HG02884 (cell line): ENCODE measurements around the gene RAP1GDS1.
"Not testable (repeated sequence)": the region's sequence is repeated elsewhere in the genome, so short reads cannot be mapped to it uniquely, and the experiment has no call there.

ENCODE experiments used
- ATAC-seq: cut with Tn5 transposase; IDR thresholded peaks from one replicate; pipeline ENCODE4 v1.9.1; 2021; ENCODE audit warnings: mild to moderate bottlenecking, moderate library complexity; ENCODE audit not compliant: unreplicated experiment

Gene RAP1GDS1

GRCh38 chr4:98345838-98346237 lies 84.7 kb downstream of the RAP1GDS1 start:
- no peak for ATAC-seq

GRCh38 chr4:98352396-98352795 lies 91.2 kb downstream of the RAP1GDS1 start:
- ATAC-seq = no peak

GRCh38 chr4:98352940-98353339 lies 91.8 kb downstream of the RAP1GDS1 start:
- ATAC-seq = no peak

- no peak for ATAC-seq
Observed at GRCh38 chr4:98358630-98359248, 97.6 kb downstream of the RAP1GDS1 start.

GRCh38 chr4:98359646-98360045 lies 98.5 kb downstream of the RAP1GDS1 start:
- no peak for ATAC-seq

GRCh38 chr4:98363431-98363830 lies 102.2 kb downstream of the RAP1GDS1 start:
- ATAC-seq = no peak

GRCh38 chr4:98366275-98366674 lies 105.1 kb downstream of the RAP1GDS1 start:
- not testable (repeated sequence) for ATAC-seq

- ATAC-seq = not testable (repeated sequence)
Observed at GRCh38 chr4:98368000-98368399, 106.8 kb downstream of the RAP1GDS1 start.

GRCh38 chr4:98369322-98369721 lies 108.1 kb downstream of the RAP1GDS1 start:
- no peak for ATAC-seq

- no peak for ATAC-seq
Observed at GRCh38 chr4:98374643-98375042, 113.5 kb downstream of the RAP1GDS1 start.

- no peak for ATAC-seq
Observed at GRCh38 chr4:98377559-98377958, 116.4 kb downstream of the RAP1GDS1 start.

GRCh38 chr4:98381306-98381705 lies 120.1 kb downstream of the RAP1GDS1 start:
- no peak for ATAC-seq

GRCh38 chr4:98383431-98384106 lies 122.4 kb downstream of the RAP1GDS1 start:
- ATAC-seq = no peak

GRCh38 chr4:98385831-98386230 lies 124.6 kb downstream of the RAP1GDS1 start:
- no peak for ATAC-seq

GRCh38 chr4:98387345-98388026 lies 126.3 kb downstream of the RAP1GDS1 start:
- no peak for ATAC-seq

GRCh38 chr4:98394134-98394533 lies 132.9 kb downstream of the RAP1GDS1 start:
- no peak for ATAC-seq

- no peak for ATAC-seq
Observed at GRCh38 chr4:98399915-98400314, 138.7 kb downstream of the RAP1GDS1 start.

GRCh38 chr4:98406819-98407218 lies 145.6 kb downstream of the RAP1GDS1 start:
- ATAC-seq = peak; percentile 73

- ATAC-seq = no peak
Observed at GRCh38 chr4:98411731-98412130, 150.5 kb downstream of the RAP1GDS1 start.

- no peak for ATAC-seq
Observed at GRCh38 chr4:98416844-98417243, 155.7 kb downstream of the RAP1GDS1 start.

GRCh38 chr4:98420151-98420550 lies 159.0 kb downstream of the RAP1GDS1 start:
- not testable (repeated sequence) for ATAC-seq

GRCh38 chr4:98421111-98421510 lies 159.9 kb downstream of the RAP1GDS1 start:
- no peak for ATAC-seq
